Retinal pigment epithelial cell (primary cell): Measurements from ENCODE around the gene PRKAG2.

Experiments
- DNase-seq: peaks from one replicate; pipeline ENCODE4 v3.0.0-alpha.2; 2010; ENCODE audit warnings: low read depth
- H3K4me3 ChIP-seq: 2 replicates; pipeline ENCODE4 v1.5.1; 2011; ENCODE audit warnings: mild to moderate bottlenecking, low read length, control low read depth, moderate library complexity
- TF ChIP-seq, protein P1 (sequence below): conservative IDR thresholded peaks from 2 replicates; pipeline ENCODE4 v1.5.1; 2011; ENCODE audit warnings: low read depth, low read length, control low read depth, inconsistent platforms

The PRKAG2 gene

DNA sequence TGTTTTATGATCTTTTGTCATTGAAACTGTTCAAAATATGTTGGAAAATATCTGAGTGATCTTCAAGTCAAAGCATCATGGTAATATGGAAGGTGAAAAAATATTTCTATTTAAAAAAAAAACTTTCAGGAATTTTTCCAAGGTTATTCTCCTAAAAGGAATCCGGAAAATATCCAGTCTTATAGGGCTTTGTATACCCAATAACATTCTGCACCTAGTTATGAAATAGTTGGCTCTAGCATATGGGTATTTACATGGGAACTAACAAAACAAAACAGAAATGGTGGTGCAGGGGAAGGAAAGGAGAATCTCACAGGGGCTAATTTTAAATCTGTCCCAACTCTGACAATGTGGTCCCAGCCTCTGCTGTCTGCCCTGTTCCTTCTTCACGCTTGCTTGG is 190.1 kb downstream of the PRKAG2 start:
- TF ChIP-seq, protein P1, sequence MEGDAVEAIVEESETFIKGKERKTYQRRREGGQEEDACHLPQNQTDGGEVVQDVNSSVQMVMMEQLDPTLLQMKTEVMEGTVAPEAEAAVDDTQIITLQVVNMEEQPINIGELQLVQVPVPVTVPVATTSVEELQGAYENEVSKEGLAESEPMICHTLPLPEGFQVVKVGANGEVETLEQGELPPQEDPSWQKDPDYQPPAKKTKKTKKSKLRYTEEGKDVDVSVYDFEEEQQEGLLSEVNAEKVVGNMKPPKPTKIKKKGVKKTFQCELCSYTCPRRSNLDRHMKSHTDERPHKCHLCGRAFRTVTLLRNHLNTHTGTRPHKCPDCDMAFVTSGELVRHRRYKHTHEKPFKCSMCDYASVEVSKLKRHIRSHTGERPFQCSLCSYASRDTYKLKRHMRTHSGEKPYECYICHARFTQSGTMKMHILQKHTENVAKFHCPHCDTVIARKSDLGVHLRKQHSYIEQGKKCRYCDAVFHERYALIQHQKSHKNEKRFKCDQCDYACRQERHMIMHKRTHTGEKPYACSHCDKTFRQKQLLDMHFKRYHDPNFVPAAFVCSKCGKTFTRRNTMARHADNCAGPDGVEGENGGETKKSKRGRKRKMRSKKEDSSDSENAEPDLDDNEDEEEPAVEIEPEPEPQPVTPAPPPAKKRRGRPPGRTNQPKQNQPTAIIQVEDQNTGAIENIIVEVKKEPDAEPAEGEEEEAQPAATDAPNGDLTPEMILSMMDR: no peak
- H3K4me3 ChIP-seq: no peak overlapping the region
- DNase-seq: no peak

DNA sequence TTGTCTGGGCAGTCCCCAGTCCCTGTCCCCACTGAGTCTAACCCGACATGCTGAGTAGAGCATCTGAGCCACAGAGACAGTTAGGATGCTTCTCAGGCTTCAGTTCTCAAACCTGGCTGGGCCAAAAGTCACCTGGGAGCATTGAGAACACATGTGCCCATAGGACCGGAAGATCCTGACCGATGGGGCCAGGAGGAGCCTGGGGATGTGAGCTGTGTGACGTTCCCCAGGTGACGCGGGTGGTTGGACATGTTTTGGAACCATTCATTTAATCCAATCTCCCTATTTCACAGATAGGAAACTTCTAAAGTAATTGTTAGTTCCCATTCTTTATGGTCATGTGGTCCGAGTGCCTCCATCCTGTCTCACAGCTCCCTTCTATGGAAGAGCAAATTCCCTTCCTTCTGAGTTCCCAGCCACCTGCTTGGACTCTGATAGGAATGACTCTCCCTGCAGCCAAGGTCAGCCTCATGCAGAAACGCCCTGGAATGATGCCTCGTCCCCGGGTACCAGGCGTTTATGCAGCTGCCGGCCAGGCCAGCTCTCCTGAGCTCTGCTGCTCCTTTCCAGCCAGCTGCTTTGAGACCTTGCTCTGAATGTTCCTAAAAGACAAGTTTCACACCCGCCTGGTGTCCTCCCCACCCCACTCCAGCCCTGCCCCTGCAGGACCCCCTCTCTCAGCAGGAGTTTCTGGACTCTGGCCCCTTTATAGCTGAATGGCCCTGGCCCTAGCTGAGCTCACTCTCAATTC is 190.7 kb downstream of the PRKAG2 start:
- TF ChIP-seq, protein P1: no peak
- DNase-seq: no peak
- no peak overlapping the region for H3K4me3 ChIP-seq

DNA sequence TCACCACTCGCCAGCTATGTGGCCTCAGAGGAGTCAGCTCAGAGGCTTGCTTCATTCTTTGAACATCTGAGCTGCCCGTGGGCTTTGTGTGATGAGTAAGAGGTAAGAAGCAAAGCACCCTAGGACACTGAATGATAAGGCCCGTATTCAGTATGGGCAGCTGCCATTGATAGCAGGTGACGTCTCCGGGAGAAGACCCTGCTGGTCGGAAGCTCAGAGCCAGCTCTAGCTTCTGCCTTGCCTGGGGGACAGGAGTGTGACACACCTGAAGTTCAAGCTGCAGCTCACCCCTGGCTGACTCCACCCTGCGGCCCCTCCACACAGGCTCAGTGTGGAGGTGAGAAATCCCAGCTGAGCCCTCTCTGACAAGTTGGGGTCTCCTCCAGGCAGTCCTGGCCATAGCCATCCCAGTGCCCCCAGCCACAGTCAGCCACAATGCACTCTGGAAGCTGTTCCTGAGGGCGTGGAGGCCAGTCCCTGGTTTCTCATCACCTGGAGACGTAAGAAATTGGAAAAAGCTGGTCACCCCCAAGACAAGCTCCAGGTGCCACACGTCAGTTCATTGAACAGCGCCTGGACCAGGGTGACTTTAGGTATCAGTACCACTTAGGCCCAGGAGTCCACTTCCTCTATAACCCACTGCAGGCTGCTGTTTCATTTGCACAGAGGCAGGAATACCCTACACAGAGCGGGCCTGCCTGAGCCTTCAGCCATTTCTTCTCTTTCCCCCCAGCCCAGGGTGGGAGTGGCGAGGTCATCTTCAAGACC is 192.3 kb downstream of the PRKAG2 start:
- TF ChIP-seq, protein P1: no peak
- H3K4me3 ChIP-seq: no peak overlapping the region
- DNase-seq: no peak

DNA sequence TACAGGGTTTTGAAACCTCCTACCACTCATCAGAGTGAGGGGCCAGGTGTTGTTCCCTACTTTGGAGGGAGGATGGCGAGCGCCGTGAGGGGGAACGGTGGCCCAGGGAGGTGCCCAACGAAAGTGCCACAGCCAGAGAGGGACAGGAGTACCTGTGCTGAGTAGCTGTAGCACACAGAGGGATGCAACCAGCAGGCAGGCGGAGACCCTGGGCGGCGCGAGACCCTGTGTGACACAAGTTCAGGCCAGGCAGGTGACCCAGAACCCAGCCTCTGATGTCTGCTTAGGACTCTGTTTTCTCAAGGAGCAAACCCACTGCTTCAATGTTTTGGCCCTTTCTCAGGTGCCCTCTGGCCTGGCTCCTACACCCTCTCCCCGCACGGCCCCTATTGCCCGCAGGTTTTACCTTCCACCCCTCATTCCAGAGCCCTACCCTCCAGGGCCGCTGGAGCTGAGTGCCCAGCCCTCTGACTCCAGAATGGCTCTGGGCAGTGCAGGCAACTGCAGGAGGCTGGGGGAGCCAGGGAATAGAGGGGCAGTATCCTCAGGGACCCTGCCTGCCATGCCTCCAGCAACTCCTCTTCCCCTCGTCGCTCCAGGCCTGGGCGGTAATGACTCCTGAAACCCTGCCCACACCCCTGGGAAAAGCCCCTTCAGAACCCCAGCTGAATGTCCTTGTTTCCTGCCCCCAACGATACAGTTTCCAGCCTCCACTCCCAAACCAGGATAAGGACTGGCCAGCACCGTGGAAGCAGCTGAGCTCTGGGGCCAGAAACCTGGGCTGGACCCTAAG is 193.1 kb downstream of the PRKAG2 start:
- TF ChIP-seq, protein P1: no peak
- no peak overlapping the region for H3K4me3 ChIP-seq
- no peak for DNase-seq

DNA sequence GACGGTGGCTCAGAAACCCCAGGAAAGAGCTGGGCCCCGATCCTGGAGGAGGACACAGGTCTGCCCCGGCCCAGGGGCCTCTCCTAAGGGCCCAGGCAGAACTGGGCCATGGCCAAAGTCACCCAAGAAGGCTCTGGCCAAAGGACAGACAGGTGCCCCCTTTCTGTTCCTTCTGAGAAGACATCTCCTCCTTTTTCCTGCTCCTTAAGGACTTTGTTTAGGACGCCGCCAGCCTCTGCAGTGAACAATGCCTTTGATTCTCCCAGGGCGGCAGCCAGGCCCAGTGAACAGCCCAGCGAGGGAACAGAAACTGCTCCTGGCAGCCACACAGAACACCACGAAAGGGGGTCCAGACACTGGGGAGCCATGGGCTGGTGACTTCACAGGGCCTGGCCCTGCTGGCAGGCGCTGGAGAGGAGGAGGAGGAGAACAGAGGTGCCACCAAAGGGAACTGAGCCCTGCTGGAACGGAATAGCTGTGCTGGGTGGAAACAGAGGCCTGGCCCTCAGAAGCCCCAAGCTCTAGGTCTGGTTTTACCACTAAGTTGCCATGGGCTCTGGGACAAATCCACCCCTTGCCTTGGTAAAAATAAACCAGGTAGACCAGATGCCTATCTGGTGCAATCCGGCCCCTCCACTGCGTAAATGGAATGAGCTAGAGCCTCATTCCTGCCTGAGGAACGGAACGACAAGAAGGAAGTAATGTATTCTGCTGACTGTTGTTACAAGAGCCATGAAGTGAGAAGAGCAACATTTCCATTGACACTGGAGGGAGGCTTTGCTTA is 193.9 kb downstream of the PRKAG2 start:
- TF ChIP-seq, protein P1: no peak
- no peak overlapping the region for H3K4me3 ChIP-seq

DNA sequence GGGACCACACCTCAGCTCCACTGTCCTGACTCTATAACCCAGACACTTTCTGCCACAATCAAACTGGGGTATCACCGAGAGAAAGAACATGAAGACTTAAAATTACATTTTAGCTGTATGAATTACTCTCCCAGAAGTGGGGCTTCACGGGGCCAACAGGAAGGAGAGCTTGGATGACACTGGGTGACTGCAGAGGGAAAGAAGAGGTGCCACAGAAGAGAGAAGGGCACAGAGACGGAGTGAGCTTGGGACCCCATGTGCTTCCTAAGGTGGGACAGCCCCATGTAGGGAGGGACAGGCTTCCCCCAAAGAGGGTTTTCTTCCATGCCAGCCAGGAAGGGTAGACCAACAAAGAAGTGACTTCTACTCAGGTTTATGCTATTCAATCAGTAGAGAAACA is 195.2 kb downstream of the PRKAG2 start:
- H3K4me3 ChIP-seq: no peak overlapping the region
- TF ChIP-seq, protein P1: no peak
- no peak for DNase-seq

More for the DNA sequence above, 193.9 kb downstream of the PRKAG2 start:
- no peak for DNase-seq
